H9 (cell line): ENCODE results near the gene UFC1. TPM values are rescaled to one million over a fixed set of nuclear protein-coding genes. Genes with fewer than 3 reads are reported as not detected.

Source experiments
- DNase-seq: peaks from one replicate; pipeline ENCODE4 v3.0.0-alpha.2; 2017
- H2AFZ ChIP-seq: one replicate; pipeline ENCODE4 v1.6.1; 2013; ENCODE audit warnings: mild to moderate bottlenecking, low read length, control low read depth, moderate library complexity
- H2AK5ac ChIP-seq: 2 replicates; pipeline ENCODE4 v1.6.1; 2013; ENCODE audit warnings: low read length, control low read depth, mixed read lengths; ENCODE audit not compliant: insufficient read length
- H2BK120ac ChIP-seq: one replicate; pipeline ENCODE4 v1.6.1; 2013; ENCODE audit warnings: low read depth, mild to moderate bottlenecking, low read length, control low read depth, inconsistent platforms; ENCODE audit not compliant: poor library complexity, severe bottlenecking
- H2BK12ac ChIP-seq: 2 replicates; pipeline ENCODE4 v1.6.1; 2013; ENCODE audit warnings: low read length, control low read depth, mixed read lengths, low read depth; ENCODE audit not compliant: insufficient read length
- H2BK15ac ChIP-seq: 2 replicates; pipeline ENCODE4 v1.6.1; 2013; ENCODE audit warnings: low read depth, low read length, control low read depth
- H2BK20ac ChIP-seq: one replicate; pipeline ENCODE4 v1.6.1; 2013; ENCODE audit warnings: low read depth, mild to moderate bottlenecking, low read length, control low read depth, inconsistent platforms; ENCODE audit not compliant: poor library complexity, severe bottlenecking
- H2BK5ac ChIP-seq: 2 replicates; pipeline ENCODE4 v1.6.1; 2013; ENCODE audit warnings: low read length, control low read depth, mixed read lengths; ENCODE audit not compliant: insufficient read length
- H3K14ac ChIP-seq: 2 replicates; pipeline ENCODE4 v1.6.1; 2013; ENCODE audit warnings: low read length, control low read depth; ENCODE audit not compliant: insufficient read depth
- H3K18ac ChIP-seq: 2 replicates; pipeline ENCODE4 v1.6.1; 2013; ENCODE audit warnings: low read depth, mild to moderate bottlenecking, mixed read lengths, low read length, control low read depth; ENCODE audit not compliant: insufficient read length
- H3K23ac ChIP-seq: 2 replicates; pipeline ENCODE4 v1.6.1; 2013; ENCODE audit warnings: low read length, control low read depth, mixed read lengths, low read depth; ENCODE audit not compliant: insufficient read length
- H3K23me2 ChIP-seq: 2 replicates; pipeline ENCODE4 v1.6.1; 2013; ENCODE audit warnings: low read depth, mild to moderate bottlenecking, mixed read lengths, low read length, control low read depth; ENCODE audit not compliant: insufficient read length, poor library complexity, severe bottlenecking
- H3K27ac ChIP-seq: 2 replicates; pipeline ENCODE4 v1.5.1; 2013; ENCODE audit warnings: low read length, control low read depth, mixed read lengths, low read depth; ENCODE audit not compliant: insufficient read length
- H3K27me3 ChIP-seq: 2 replicates; pipeline ENCODE4 v1.6.1; 2013; ENCODE audit warnings: low read length, control low read depth, inconsistent platforms; ENCODE audit not compliant: insufficient read depth
- H3K4ac ChIP-seq: 2 replicates; pipeline ENCODE4 v1.6.1; 2013; ENCODE audit warnings: low read depth, mild to moderate bottlenecking, control low read depth, inconsistent platforms, low read length, moderate library complexity
- H3K4me1 ChIP-seq: 2 replicates; pipeline ENCODE4 v1.6.1; 2013; ENCODE audit warnings: low read length, control low read depth, inconsistent platforms; ENCODE audit not compliant: insufficient read depth
- H3K4me2 ChIP-seq: 2 replicates; pipeline ENCODE4 v1.6.1; 2013; ENCODE audit warnings: low read length, control low read depth, mixed read lengths; ENCODE audit not compliant: insufficient read length, insufficient read depth
- H3K56ac ChIP-seq: 2 replicates; pipeline ENCODE4 v1.6.1; 2013; ENCODE audit warnings: low read depth, mild to moderate bottlenecking, mixed read lengths, low read length, control low read depth; ENCODE audit not compliant: insufficient read length
- H3K79me1 ChIP-seq: 2 replicates; pipeline ENCODE4 v1.6.1; 2013; ENCODE audit warnings: low read depth, mild to moderate bottlenecking, moderate library complexity, low read length, control low read depth, inconsistent platforms; ENCODE audit not compliant: insufficient read depth, poor library complexity, severe bottlenecking
- H3K79me2 ChIP-seq: 2 replicates; pipeline ENCODE4 v1.6.1; 2013; ENCODE audit warnings: low read length, control low read depth, inconsistent platforms; ENCODE audit not compliant: insufficient read depth
- H3K9ac ChIP-seq: 2 replicates; pipeline ENCODE4 v1.6.1; 2013; ENCODE audit warnings: low read length, control low read depth, mixed read lengths; ENCODE audit not compliant: insufficient read length; ENCODE audit errors: extremely low read depth
- H3K9me3 ChIP-seq: one replicate; pipeline ENCODE4 v1.6.1; 2013; ENCODE audit warnings: low read depth, low read length, inconsistent platforms; ENCODE audit not compliant: control insufficient read depth
- H3T11ph ChIP-seq: one replicate; pipeline ENCODE4 v1.6.1; 2013; ENCODE audit warnings: mild to moderate bottlenecking, low read length, control low read depth, inconsistent platforms
- H4K20me1 ChIP-seq: one replicate; pipeline ENCODE4 v1.6.1; 2013; ENCODE audit not compliant: control insufficient read depth, insufficient read length, insufficient read depth
- H4K5ac ChIP-seq: 2 replicates; pipeline ENCODE4 v1.6.1; 2013; ENCODE audit warnings: low read depth, mild to moderate bottlenecking, mixed read lengths, low read length, control low read depth; ENCODE audit not compliant: insufficient read length
- H4K8ac ChIP-seq: replicated peaks from 2 replicates; pipeline ENCODE4 v1.6.1; 2013; ENCODE audit warnings: low read length, control low read depth, mixed read lengths, low read depth; ENCODE audit not compliant: insufficient read length
- H4K91ac ChIP-seq: 2 replicates; pipeline ENCODE4 v1.6.1; 2013; ENCODE audit warnings: low read depth, mild to moderate bottlenecking, moderate library complexity, mixed read lengths, low read length, control low read depth; ENCODE audit not compliant: insufficient read length
- H3K27ac Mint-ChIP-seq, 3 experiments: 2 replicates in 2 of 3; 3 replicates in 1 of 3; pipeline ENCODE4 v1.8.0; 2020 to 2021; ENCODE audit warnings: mixed read lengths in 3 of 3, mild to moderate bottlenecking in 1 of 3, moderate library complexity in 1 of 3
- H3K27me3 Mint-ChIP-seq: 2 replicates; pipeline ENCODE4 v1.8.0; 2021; ENCODE audit warnings: low read depth, mild to moderate bottlenecking, moderate library complexity, mixed read lengths
- H3K36me3 Mint-ChIP-seq, 3 experiments: 2 replicates in 2 of 3; 3 replicates in 1 of 3; pipeline ENCODE4 v1.8.0; 2020 to 2021; ENCODE audit warnings: low read depth in 3 of 3, mixed read lengths in 3 of 3; ENCODE audit not compliant: insufficient read depth in 1 of 3
- H3K4me1 Mint-ChIP-seq, 2 experiments: 2 replicates each; pipeline ENCODE4 v1.8.0; 2020; ENCODE audit warnings: mixed read lengths in 2 of 2
- H3K4me3 Mint-ChIP-seq, 2 experiments: 2 replicates in 1 of 2; 3 replicates in 1 of 2; pipeline ENCODE4 v1.8.0; 2020 to 2021; ENCODE audit warnings: mild to moderate bottlenecking in 2 of 2, mixed read lengths in 2 of 2, moderate library complexity in 1 of 2
- H3K9me3 Mint-ChIP-seq, 2 experiments: 2 replicates in 1 of 2; 3 replicates in 1 of 2; pipeline ENCODE4 v1.8.0; 2020; ENCODE audit warnings: mild to moderate bottlenecking in 2 of 2, mixed read lengths in 2 of 2, moderate library complexity in 1 of 2
- WGBS: extraction: QIAGEN DNeasy Blood & Tissue Kit; methylation state at CpG from one replicate; pipeline ENCODE4 v1.1.7; 2013; ENCODE audit warnings: missing lambda C conversion rate, low lambda C conversion rate, mixed read lengths; ENCODE audit not compliant: insufficient read length; ENCODE audit errors: extremely low coverage; 5-methylcytosine and 5-hydroxymethylcytosine counted together
- total RNA-seq: library from RNA; stranded (reverse); gene quantifications from 2 replicates; pipeline ENCODE4 v1.2.1, GENCODE V29; 2021
- TF ChIP-seq, protein P1 (sequence below): fragments of 200-600 bp; sonication (generic); conservative IDR thresholded peaks from 3 replicates; pipeline ENCODE4 v1.8.0; 2021; ENCODE audit warnings: antibody characterized with exemption, mild to moderate bottlenecking

Gene UFC1
- total RNA-seq, 1 experiment from 2014 or later = 93.4 TPM

DNA sequence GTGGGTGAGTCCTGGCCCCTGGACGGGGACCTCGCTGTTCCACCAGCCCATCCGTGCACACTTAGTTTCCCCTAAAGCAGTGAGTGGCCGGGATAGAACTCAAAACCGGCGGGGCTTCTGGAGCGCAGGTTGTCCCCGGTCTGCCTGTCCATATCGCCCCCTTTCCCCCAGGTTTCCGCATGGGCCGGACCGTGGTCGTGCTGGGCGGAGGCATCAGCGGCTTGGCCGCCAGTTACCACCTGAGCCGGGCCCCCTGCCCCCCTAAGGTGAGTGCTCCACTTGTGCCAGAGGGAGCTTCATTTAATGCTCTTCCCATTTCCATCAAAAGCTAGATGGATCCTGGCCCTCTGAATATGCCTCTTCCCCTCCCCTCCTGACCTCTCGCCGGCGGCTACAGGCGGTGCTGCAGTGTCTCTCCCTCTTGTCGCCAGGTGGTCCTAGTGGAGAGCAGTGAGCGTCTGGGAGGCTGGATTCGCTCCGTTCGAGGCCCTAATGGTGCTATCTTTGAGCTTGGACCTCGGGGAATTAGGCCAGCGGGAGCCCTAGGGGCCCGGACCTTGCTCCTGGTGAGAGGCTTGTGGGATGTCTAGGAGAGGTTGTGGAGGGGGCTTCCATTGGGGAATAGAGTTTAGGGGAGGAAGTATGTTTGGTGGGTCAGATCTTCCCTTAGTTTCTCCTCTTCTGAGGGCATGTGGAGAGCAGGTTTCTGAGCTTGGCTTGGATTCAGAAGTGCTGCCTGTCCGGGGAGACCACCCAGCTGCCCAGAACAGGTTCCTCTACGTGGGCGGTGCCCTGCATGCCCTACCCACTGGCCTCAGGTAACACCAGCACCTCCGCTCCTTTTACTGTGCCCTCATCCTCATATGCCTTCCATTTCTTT lies 13.1 kb downstream of the UFC1 start:
- Histone ChIP-seq H4K8ac (no peak overlapping the region), H2BK5ac (no peak overlapping the region), H3K27me3 (no peaks in the 10 kb centered on the region), H4K91ac (no peak overlapping the region), H2BK20ac (no peak overlapping the region), H4K5ac (no peak overlapping the region), H3K27ac (no peak overlapping the region), H3K4me2 (peak overlapping the region; percentile 70), H3K18ac (no peak overlapping the region), H2AK5ac (no peak overlapping the region), H2BK12ac (no peak overlapping the region), H3K79me1 (no peaks in the 10 kb centered on the region), H2BK15ac (no peak overlapping the region), H3K56ac (no peak overlapping the region), H2AFZ (no peak overlapping the region), H3K4ac (no peak overlapping the region), H4K20me1 (no peaks in the 10 kb centered on the region), H3T11ph (no peak overlapping the region), H3K23ac (no peak overlapping the region), H2BK120ac (no peak overlapping the region), H3K23me2 (peaks cover 11% of the 10 kb centered on the region), H3K79me2 (no peaks in the 10 kb centered on the region), H3K9me3 (no peaks in the 10 kb centered on the region), H3K9ac (peak overlapping the region; percentile 64), H3K14ac (peak overlapping the region; percentile 32; the same call in 1 of the 2 replicates), H3K4me1 (no peaks in the 10 kb centered on the region)
- H3K9me3 Mint-ChIP-seq = no peaks in the 10 kb centered on the region
- H3K4me1 Mint-ChIP-seq = peaks cover 14 to 22% of the 10 kb centered on the region in 2 experiments
- peaks cover 25 to 62% (median 59%) of the 10 kb centered on the region in 3 experiments; a peak in 6 of 7 replicates for H3K36me3 Mint-ChIP-seq
- peak; percentile 52 for DNase-seq
- H3K4me3 Mint-ChIP-seq = peak overlapping the region; percentile 90
- TF ChIP-seq, protein P1, sequence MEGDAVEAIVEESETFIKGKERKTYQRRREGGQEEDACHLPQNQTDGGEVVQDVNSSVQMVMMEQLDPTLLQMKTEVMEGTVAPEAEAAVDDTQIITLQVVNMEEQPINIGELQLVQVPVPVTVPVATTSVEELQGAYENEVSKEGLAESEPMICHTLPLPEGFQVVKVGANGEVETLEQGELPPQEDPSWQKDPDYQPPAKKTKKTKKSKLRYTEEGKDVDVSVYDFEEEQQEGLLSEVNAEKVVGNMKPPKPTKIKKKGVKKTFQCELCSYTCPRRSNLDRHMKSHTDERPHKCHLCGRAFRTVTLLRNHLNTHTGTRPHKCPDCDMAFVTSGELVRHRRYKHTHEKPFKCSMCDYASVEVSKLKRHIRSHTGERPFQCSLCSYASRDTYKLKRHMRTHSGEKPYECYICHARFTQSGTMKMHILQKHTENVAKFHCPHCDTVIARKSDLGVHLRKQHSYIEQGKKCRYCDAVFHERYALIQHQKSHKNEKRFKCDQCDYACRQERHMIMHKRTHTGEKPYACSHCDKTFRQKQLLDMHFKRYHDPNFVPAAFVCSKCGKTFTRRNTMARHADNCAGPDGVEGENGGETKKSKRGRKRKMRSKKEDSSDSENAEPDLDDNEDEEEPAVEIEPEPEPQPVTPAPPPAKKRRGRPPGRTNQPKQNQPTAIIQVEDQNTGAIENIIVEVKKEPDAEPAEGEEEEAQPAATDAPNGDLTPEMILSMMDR = no peak
- H3K27ac Mint-ChIP-seq = peak overlapping the region; percentile 59 to 98 (median 97); a peak in 6 of 7 replicates
- WGBS = no CpG with 5 or more reads among the region's 33 CpGs
- H3K27me3 Mint-ChIP-seq = no peaks in the 10 kb centered on the region; the same call in 1 of the 2 replicates
